Measurements from ENCODE around the gene HIPK2.

The HIPK2 gene

GRCh38 chr7:139773371-139773770 lies 4.4 kb downstream of the HIPK2 start:
- TF ChIP-seq GATA2 (IDR thresholded peaks at IDR 0.05; ENCODE audit: low read depth, low read length) (no peak), GATA3 (IDR thresholded peaks at IDR 0.05; ENCODE audit: low read depth, low read length) (no peak)

DNA sequence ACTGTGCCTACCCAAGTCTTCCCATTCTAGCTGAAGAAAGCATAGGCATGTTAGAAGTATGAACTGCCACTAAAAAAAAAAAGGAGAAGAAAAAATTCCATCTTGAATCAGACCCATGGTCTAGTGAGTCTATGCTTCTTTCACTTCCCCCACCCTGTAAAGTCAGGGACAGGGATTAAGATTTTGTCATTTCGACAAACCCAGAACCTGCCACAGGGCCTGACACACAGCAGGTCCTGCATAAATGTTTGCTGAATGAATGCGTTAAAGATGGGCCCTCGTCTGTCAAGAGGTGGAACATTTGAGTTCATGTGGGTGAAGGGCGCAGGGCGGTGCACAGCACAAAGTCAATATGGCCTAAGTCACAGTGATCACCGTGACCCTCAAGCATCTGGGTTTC lies 4.9 kb downstream of the HIPK2 start:
- TF ChIP-seq GATA2 (IDR thresholded peaks at IDR 0.05; ENCODE audit: low read depth, low read length) = no peak

DNA sequence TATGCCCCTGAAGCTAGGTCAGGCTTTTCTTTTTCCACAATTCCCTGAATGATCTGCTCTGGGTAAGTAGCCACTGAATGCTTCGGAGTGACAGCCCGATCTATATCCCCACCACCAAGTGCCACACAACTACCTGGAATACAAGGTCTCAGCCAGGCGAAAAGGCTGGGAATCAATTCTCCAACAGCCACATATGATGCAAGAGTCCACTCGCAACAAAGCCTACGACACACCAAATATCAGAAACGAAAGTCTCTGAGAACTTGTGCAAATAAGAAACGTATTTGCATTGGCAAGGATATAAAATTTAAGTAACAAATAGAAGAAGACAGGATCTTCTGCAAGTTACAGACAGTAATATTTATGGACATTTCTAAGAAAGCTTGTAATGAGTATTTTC lies 5.7 kb downstream of the HIPK2 start:
- TF ChIP-seq GATA3 (IDR thresholded peaks at IDR 0.05; ENCODE audit: low read depth, low read length) (no peak), GATA2 (IDR thresholded peaks at IDR 0.05; ENCODE audit: low read depth, low read length) (no peak)

GRCh38 chr7:139771001-139771956 lies 6.5 kb downstream of the HIPK2 start:
- TF ChIP-seq GATA2 (IDR thresholded peaks at IDR 0.05; ENCODE audit: low read depth, low read length) = no peak
- no peak for TF ChIP-seq GATA3 (IDR thresholded peaks at IDR 0.05; ENCODE audit: low read depth, low read length)

DNA sequence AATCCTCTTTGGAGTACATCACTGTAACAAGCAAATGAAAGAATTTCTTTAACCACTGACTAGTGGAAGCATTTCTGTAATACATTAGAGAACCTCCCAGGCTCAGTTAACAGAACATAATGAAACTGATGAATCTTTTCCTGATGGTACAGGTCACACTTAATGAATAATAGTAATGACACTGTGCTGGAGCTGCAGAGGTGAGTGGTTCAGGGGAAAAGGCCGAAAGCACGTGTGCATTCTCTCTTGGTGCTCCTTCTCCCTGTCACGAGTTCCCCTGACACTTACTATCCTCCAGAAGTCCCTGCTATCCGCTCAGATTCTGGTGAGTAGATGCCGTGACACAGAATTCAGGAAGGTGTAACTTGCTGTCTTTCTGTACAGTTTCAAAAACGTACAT lies 8.0 kb downstream of the HIPK2 start:
- no peak for TF ChIP-seq GATA3 (IDR thresholded peaks at IDR 0.05; ENCODE audit: low read depth, low read length)

DNA sequence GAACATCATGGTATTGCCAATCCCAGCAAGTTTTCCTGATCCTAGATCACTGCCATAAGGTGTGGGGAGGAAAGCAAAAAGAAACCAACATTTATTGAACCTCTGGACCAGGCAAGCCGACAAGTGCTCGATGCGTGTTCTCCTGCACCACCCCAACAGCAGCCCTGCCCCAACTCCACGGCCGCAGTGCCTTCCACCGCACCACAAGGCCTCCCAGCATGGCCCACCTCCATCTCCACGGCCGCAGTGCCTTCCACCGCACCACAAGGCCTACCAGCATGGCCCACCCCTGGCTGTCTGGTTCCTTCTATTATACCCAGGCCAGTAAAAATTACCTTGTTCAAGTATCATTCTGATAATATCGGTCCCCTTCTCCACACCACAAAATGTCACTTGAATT lies 8.7 kb downstream of the HIPK2 start:
- no peak for TF ChIP-seq GATA3 (IDR thresholded peaks at IDR 0.05; ENCODE audit: low read depth, low read length)
- no peak for TF ChIP-seq GATA2 (IDR thresholded peaks at IDR 0.05; ENCODE audit: low read depth, low read length)

DNA sequence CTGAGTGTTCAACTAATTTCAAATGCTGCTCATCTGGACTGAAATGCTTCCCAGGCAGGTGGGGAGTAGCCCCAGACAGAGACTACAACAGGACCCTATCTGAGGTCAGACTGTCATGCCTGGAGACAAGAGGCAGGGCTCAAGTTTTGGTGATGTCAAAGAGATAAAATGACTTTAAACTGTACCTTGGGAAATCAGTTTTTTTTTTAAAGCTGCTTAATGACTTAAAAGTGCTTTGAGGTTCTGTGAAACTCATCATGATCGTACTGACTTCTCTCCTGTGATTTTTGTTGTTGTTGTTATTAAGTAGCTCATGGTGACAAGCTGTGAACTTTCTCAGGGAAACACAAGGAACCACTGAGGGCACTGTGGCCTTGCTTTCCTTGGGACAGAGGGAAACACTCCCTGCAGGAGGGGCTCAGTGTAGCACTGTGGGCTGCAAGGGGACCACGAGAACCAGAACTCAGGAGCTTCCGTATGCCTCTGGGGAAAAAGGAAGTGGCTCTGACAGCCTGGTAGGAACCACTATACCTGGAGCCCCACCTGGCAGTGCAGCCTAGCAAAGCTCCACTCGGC lies 9.5 kb downstream of the HIPK2 start:
- TF ChIP-seq GATA3 (IDR thresholded peaks at IDR 0.05; ENCODE audit: low read depth, low read length) (no peak), GATA2 (IDR thresholded peaks at IDR 0.05; ENCODE audit: low read depth, low read length) (no peak)

GRCh38 chr7:139767561-139767982 lies 10.2 kb downstream of the HIPK2 start:
- TF ChIP-seq GATA2 (IDR thresholded peaks at IDR 0.05; ENCODE audit: low read depth, low read length) (no peak), GATA3 (IDR thresholded peaks at IDR 0.05; ENCODE audit: low read depth, low read length) (no peak)

DNA sequence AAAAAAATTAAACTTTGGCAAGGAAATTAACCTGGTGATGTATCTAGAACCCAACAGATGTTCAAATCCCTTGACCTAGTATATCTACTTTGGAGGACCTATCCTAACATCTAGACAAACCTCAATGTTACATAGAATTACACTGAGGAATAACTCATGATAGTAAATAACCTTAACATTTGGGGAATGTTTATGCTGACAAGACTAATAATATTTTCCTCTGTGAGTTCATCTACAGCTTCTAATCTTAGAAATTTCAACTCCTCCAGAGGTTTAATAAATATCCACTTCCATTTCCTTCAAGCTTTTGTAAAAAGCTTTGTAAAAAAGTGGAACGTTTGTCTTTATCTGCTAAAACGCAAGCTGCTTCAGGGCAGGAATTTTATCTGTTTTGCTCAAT lies 12.7 kb downstream of the HIPK2 start:
- TF ChIP-seq GATA2 (IDR thresholded peaks at IDR 0.05; ENCODE audit: low read depth, low read length) (no peak), GATA3 (IDR thresholded peaks at IDR 0.05; ENCODE audit: low read depth, low read length) (no peak)

GRCh38 chr7:139763330-139763729 lies 14.5 kb downstream of the HIPK2 start:
- TF ChIP-seq GATA2 (IDR thresholded peaks at IDR 0.05; ENCODE audit: low read depth, low read length) = no peak
- TF ChIP-seq GATA3 (IDR thresholded peaks at IDR 0.05; ENCODE audit: low read depth, low read length) = no peak

- TF ChIP-seq GATA2 (IDR thresholded peaks at IDR 0.05; ENCODE audit: low read depth, low read length) = no peak
Observed at GRCh38 chr7:139762886-139763285, 14.9 kb downstream of the HIPK2 start.

- no peak for TF ChIP-seq GATA2 (IDR thresholded peaks at IDR 0.05; ENCODE audit: low read depth, low read length)
- no peak for TF ChIP-seq GATA3 (IDR thresholded peaks at IDR 0.05; ENCODE audit: low read depth, low read length)
Observed at GRCh38 chr7:139758388-139758787, 19.4 kb downstream of the HIPK2 start.

DNA sequence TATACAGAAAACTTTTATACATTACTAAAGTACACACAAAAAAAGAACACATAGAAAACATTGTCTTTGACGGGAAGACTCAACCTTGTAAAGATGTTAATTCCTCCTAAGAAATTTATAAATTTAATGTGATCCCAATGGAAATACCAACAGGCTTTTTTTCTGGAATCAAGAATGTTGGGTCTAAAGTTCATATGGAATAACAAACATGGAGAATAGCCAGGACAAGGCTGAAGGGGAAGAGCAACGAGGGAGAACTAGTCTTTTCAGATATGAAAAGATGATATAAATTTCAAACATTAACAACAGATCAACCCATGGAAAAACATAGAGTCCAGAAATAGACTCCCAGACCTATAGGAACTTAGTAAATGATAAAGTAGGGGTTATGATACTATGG lies 19.8 kb downstream of the HIPK2 start:
- TF ChIP-seq GATA3 (IDR thresholded peaks at IDR 0.05; ENCODE audit: low read depth, low read length) (no peak), GATA2 (IDR thresholded peaks at IDR 0.05; ENCODE audit: low read depth, low read length) (no peak)

- no peak for TF ChIP-seq GATA2 (IDR thresholded peaks at IDR 0.05; ENCODE audit: low read depth, low read length)
- no peak for TF ChIP-seq GATA3 (IDR thresholded peaks at IDR 0.05; ENCODE audit: low read depth, low read length)
Observed at GRCh38 chr7:139753693-139754111, 24.1 kb downstream of the HIPK2 start.

DNA sequence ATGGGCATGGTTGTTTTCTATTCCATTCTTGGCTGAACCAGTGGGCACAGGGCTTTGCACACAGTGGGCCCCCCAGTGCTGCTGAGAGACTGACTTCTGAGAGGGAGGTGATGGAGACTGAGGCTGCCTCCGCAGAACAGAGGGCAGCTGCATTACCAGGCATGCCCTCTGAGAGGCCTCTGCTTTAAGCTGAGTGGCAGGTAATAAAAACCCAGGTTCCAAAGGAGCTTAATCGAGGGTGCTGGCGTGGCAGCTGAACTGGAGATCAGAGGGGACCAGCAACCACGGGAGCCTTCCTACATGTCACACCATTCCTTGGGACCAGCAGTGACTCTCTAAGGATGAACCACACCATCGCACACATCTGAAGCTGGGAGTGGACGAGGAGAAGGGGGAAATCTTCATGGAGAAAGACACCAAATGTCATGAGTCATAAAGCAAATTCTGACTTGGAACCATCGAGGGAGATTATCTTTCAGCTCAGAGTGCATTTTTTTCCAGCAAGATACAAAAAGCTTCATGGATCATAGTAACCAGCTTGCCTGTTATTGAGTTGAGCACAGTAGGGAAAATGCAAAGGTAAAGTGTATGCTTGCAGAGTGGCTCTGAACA lies 24.6 kb downstream of the HIPK2 start:
- no peak for TF ChIP-seq GATA3 (IDR thresholded peaks at IDR 0.05; ENCODE audit: low read depth, low read length)
- no peak for TF ChIP-seq GATA2 (IDR thresholded peaks at IDR 0.05; ENCODE audit: low read depth, low read length)
